Natural killer cell (primary cell): ENCODE data around the gene CHMP4A. TPM values are rescaled to one million over a fixed set of nuclear protein-coding genes. Genes with fewer than 3 reads are reported as not detected.

Experiments
- ATAC-seq, 3 donors: fragments of 150-1000 bp in 2 of 3; fragments of 200-7000 bp in 1 of 3; cut with Tn5 transposase; 1 replicate in 1 of 3; 2 replicates in 2 of 3; pipeline ENCODE4 v1.10.0; 2021; ENCODE audit warnings: mild to moderate bottlenecking in 2 of 3, moderate library complexity in 2 of 3
- DNase-seq, 2 donors: peaks; one replicate each; pipeline versions ENCODE4 v3.0.0 to v3.0.0-alpha.2; 2013 to 2021; ENCODE audit warnings: mixed read lengths in 1 of 2
- H3K27ac ChIP-seq: one replicate; pipeline ENCODE4 v1.5.1; 2013; ENCODE audit warnings: mild to moderate bottlenecking, low read length
- H3K27me3 ChIP-seq: one replicate; pipeline ENCODE4 v1.6.1; 2013; ENCODE audit warnings: low read length; ENCODE audit not compliant: control insufficient read depth, insufficient read depth
- H3K36me3 ChIP-seq: one replicate; pipeline ENCODE4 v1.6.1; 2013; ENCODE audit warnings: low read length; ENCODE audit not compliant: control insufficient read depth, insufficient read depth
- H3K4me1 ChIP-seq: one replicate; pipeline ENCODE4 v1.6.1; 2013; ENCODE audit warnings: low read length; ENCODE audit not compliant: control insufficient read depth, insufficient read depth
- H3K4me3 ChIP-seq: one replicate; pipeline ENCODE4 v1.5.1; 2013; ENCODE audit warnings: low read length
- H3K9me3 ChIP-seq: one replicate; pipeline ENCODE4 v1.6.1; 2013; ENCODE audit warnings: low read length; ENCODE audit not compliant: control insufficient read depth, insufficient read depth
- H3K27ac Mint-ChIP-seq, 2 donors: one replicate each; pipeline ENCODE4 v1.8.0; 2022; ENCODE audit warnings: mild to moderate bottlenecking in 2 of 2, mixed read lengths in 2 of 2, moderate library complexity in 1 of 2
- H3K27me3 Mint-ChIP-seq, 2 donors: one replicate each; pipeline ENCODE4 v1.8.0; 2022; ENCODE audit warnings: low read depth in 2 of 2, mixed read lengths in 2 of 2
- H3K36me3 Mint-ChIP-seq: one replicate; pipeline ENCODE4 v1.8.0; 2022; ENCODE audit warnings: mixed read lengths
- H3K4me1 Mint-ChIP-seq, 2 donors: one replicate each; pipeline ENCODE4 v1.8.0; 2022; ENCODE audit warnings: mixed read lengths in 2 of 2
- H3K4me3 Mint-ChIP-seq: one replicate; pipeline ENCODE4 v1.8.0; 2022; ENCODE audit warnings: mild to moderate bottlenecking, moderate library complexity, mixed read lengths
- H3K9me3 Mint-ChIP-seq, 2 donors: one replicate each; pipeline ENCODE4 v1.8.0; 2022; ENCODE audit warnings: mixed read lengths in 2 of 2
- CTCF ChIP-seq: fragments of 200-600 bp; IDR thresholded peaks from one replicate; pipeline ENCODE4 v1.8.0; 2022; ENCODE audit warnings: antibody characterized with exemption
- WGBS: methylation state at CpG from one replicate; pipeline ENCODE4 v1.1.7; 2013; ENCODE audit warnings: missing lambda C conversion rate; ENCODE audit not compliant: insufficient coverage; 5-methylcytosine and 5-hydroxymethylcytosine counted together
- intact Hi-C: fragments of 100-400 bp; cut with micrococcal nuclease; formaldehyde crosslinking; loops from one replicate; pipeline ENCODE4 v1.14.2; 2022
- total RNA-seq, 4 donors: library from RNA; stranded (reverse); fragments of 120-200 nt in 1 of 4; gene quantifications; one replicate each; pipeline versions ENCODE4 v1.2.3 to v1.2.4, GENCODE V29; 2013 to 2022

The CHMP4A gene
- total RNA-seq, 3 donors from 2014 or later (not counting 1 experiment from before 2014, with no cell fraction given), result 105 to 118 (median 115) TPM

GRCh38 chr14:24260780-24261157 lies 47.5 kb upstream of the CHMP4A start:
- DNase-seq, result no peak
- TF ChIP-seq CTCF, result no peak
- H3K27ac Mint-ChIP-seq, result no peak overlapping the region
- no peak overlapping the region for H3K4me3 Mint-ChIP-seq
- WGBS, result 91% methylated on average over 4 of the region's 4 CpGs
- intact Hi-C loops, result no loop called here
- H3K27me3 Mint-ChIP-seq, result no peaks in the 10 kb centered on the region
- Histone ChIP-seq H3K27ac (no peak overlapping the region), H3K4me1 (no peaks in the 10 kb centered on the region), H3K27me3 (no peaks in the 10 kb centered on the region), H3K9me3 (no peaks in the 10 kb centered on the region), H3K36me3 (peaks cover 14% of the 10 kb centered on the region), H3K4me3 (no peak overlapping the region)
- no peaks in the 10 kb centered on the region for H3K4me1 Mint-ChIP-seq
- ATAC-seq, result no peak
- no peaks in the 10 kb centered on the region for H3K36me3 Mint-ChIP-seq
- H3K9me3 Mint-ChIP-seq, result no peaks in the 10 kb centered on the region

- WGBS, result 89% methylated on average over 14 of the region's 16 CpGs
- H3K27me3 Mint-ChIP-seq, result no peaks in the 10 kb centered on the region
- H3K9me3 Mint-ChIP-seq, result no peaks in the 10 kb centered on the region
These were observed 46.9 kb upstream of the CHMP4A start for GRCh38 chr14:24260026-24260779.

GRCh38 chr14:24259282-24260025 lies 46.2 kb upstream of the CHMP4A start:
- ATAC-seq, result no peak
- 93% methylated on average over 16 of the region's 16 CpGs for WGBS
- H3K27me3 Mint-ChIP-seq, result no peaks in the 10 kb centered on the region
- TF ChIP-seq CTCF, result no peak
- H3K9me3 Mint-ChIP-seq, result no peaks in the 10 kb centered on the region
- H3K36me3 Mint-ChIP-seq, result no peaks in the 10 kb centered on the region
- Histone ChIP-seq H3K9me3 (no peaks in the 10 kb centered on the region), H3K4me3 (no peak overlapping the region), H3K27me3 (no peaks in the 10 kb centered on the region), H3K27ac (no peak overlapping the region), H3K4me1 (no peaks in the 10 kb centered on the region), H3K36me3 (peaks cover 8% of the 10 kb centered on the region)
- H3K4me1 Mint-ChIP-seq, result no peaks in the 10 kb centered on the region
- no peak overlapping the region for H3K27ac Mint-ChIP-seq
- DNase-seq, result no peak
- intact Hi-C loops, result no loop called here
- no peak overlapping the region for H3K4me3 Mint-ChIP-seq

More at GRCh38 chr14:24260026-24260779, 46.9 kb upstream of the CHMP4A start:
- H3K27ac ChIP-seq, result no peak overlapping the region
- H3K4me1 Mint-ChIP-seq, result no peaks in the 10 kb centered on the region
- TF ChIP-seq CTCF, result no peak
- peaks cover 9% of the 10 kb centered on the region for H3K36me3 ChIP-seq
- H3K4me3 Mint-ChIP-seq, result no peak overlapping the region
- H3K27me3 ChIP-seq, result no peaks in the 10 kb centered on the region
- H3K36me3 Mint-ChIP-seq, result no peaks in the 10 kb centered on the region
- H3K4me1 ChIP-seq, result no peaks in the 10 kb centered on the region
- no peaks in the 10 kb centered on the region for H3K9me3 ChIP-seq
- intact Hi-C loops, result no loop called here
- DNase-seq, result no peak
- no peak for ATAC-seq
- no peak overlapping the region for H3K27ac Mint-ChIP-seq
- no peak overlapping the region for H3K4me3 ChIP-seq
